Activated B cell treated with CpG ODN at 0.5 μM for 24 hours (primary cell): ENCODE data around the gene MT1H. TPM values are rescaled to one million over a fixed set of nuclear protein-coding genes. Genes with fewer than 3 reads are reported as not detected.
"Not testable (repeated sequence)": the region's sequence is repeated elsewhere in the genome, so short reads cannot be mapped to it uniquely, and the experiment has no call there.

ENCODE experiments used
- ATAC-seq: fragments of 200-7000 bp; cut with Tn5 transposase; one replicate; pipeline ENCODE4 v1.10.0; 2021; ENCODE audit warnings: low read depth, mild to moderate bottlenecking, moderate library complexity
- CTCF ChIA-PET: fragments of 350-600 bp; sonication (Branson Sonifier 250); formaldehyde crosslinking; loops from one replicate; lab custom pipeline; 2021; ENCODE audit warnings: antibody characterized with exemption; lab: Charles Lee
- POLR2A ChIA-PET: fragments of 350-600 bp; sonication (Branson Sonifier 250); formaldehyde crosslinking; loops from one replicate; lab custom pipeline; 2021; ENCODE audit warnings: antibody characterized with exemption; lab: Charles Lee
- DNase-seq: peaks from one replicate; pipeline ENCODE4 v3.0.0; 2022
- H3K27ac Mint-ChIP-seq: one replicate; pipeline ENCODE4 v1.8.0; 2020; ENCODE audit warnings: mixed read lengths
- H3K27me3 Mint-ChIP-seq: one replicate; pipeline ENCODE4 v1.8.0; 2021; ENCODE audit warnings: mixed read lengths
- H3K36me3 Mint-ChIP-seq: one replicate; pipeline ENCODE4 v1.8.0; 2021; ENCODE audit warnings: low read depth, mixed read lengths
- H3K4me1 Mint-ChIP-seq: one replicate; pipeline ENCODE4 v1.8.0; 2021; ENCODE audit warnings: mixed read lengths
- H3K4me3 Mint-ChIP-seq: one replicate; pipeline ENCODE4 v1.8.0; 2020; ENCODE audit warnings: mild to moderate bottlenecking, mixed read lengths
- H3K9me3 Mint-ChIP-seq: one replicate; pipeline ENCODE4 v1.8.0; 2020; ENCODE audit warnings: mixed read lengths
- CTCF ChIP-seq: fragments of 200-600 bp; IDR thresholded peaks from one replicate; pipeline ENCODE4 v1.8.0; 2022; ENCODE audit warnings: antibody characterized with exemption, mild to moderate bottlenecking
- intact Hi-C: fragments of 100-400 bp; cut with micrococcal nuclease; formaldehyde crosslinking; loops from one replicate; pipeline ENCODE4 v1.15.1; 2024
- total RNA-seq: library from RNA; stranded (reverse); gene quantifications from 2 replicates; pipeline ENCODE4 v1.2.3, GENCODE V29; 2022

MT1H gene
- total RNA-seq = 1.3 TPM in 1 of 2 replicates, not detected in the other

GRCh38 chr16:56669005-56669839, at the start of gene MT1H:
Gene MT1H, plus strand, starts transcription at chr16:56669814. Its CDS starts 71 bp downstream, at chr16:56669885.
- H3K9me3 Mint-ChIP-seq = no peaks in the 10 kb centered on the region
- no peak for ATAC-seq
- ChIA-PET POLR2A (no interaction called here), CTCF (interaction anchor here (0.9 kb wide), 1 partner anchor 33 kb away, joined by 3 read pairs; no protein-coding TSS in a partner anchor)
- DNase-seq = no peak
- H3K4me3 Mint-ChIP-seq = peak within 1 kb of the TSS; percentile 40
- intact Hi-C loops = no loop called here
- H3K27ac Mint-ChIP-seq = no peak within 1 kb of the TSS
- H3K4me1 Mint-ChIP-seq = peaks cover 2% of the 10 kb centered on the region
- no peaks in the 10 kb centered on the region for H3K36me3 Mint-ChIP-seq
- peaks cover 79% of the 10 kb centered on the region for H3K27me3 Mint-ChIP-seq
- no peak for TF ChIP-seq CTCF

GRCh38 chr16:56620339-56620897, 49.2 kb upstream of the MT1H start:
- DNase-seq (no peak), ATAC-seq (no peak)
- H3K36me3 Mint-ChIP-seq = no peaks in the 10 kb centered on the region
- no peak for TF ChIP-seq CTCF
- POLR2A ChIA-PET = no interaction called here
- CTCF ChIA-PET = no interaction called here
- peaks cover 45% of the 10 kb centered on the region for H3K27me3 Mint-ChIP-seq
- no peaks in the 10 kb centered on the region for H3K9me3 Mint-ChIP-seq
- intact Hi-C loops = no loop called here
- H3K27ac Mint-ChIP-seq = no peak overlapping the region
- H3K4me3 Mint-ChIP-seq = no peak overlapping the region
- H3K4me1 Mint-ChIP-seq = peaks cover 19% of the 10 kb centered on the region

DNA sequence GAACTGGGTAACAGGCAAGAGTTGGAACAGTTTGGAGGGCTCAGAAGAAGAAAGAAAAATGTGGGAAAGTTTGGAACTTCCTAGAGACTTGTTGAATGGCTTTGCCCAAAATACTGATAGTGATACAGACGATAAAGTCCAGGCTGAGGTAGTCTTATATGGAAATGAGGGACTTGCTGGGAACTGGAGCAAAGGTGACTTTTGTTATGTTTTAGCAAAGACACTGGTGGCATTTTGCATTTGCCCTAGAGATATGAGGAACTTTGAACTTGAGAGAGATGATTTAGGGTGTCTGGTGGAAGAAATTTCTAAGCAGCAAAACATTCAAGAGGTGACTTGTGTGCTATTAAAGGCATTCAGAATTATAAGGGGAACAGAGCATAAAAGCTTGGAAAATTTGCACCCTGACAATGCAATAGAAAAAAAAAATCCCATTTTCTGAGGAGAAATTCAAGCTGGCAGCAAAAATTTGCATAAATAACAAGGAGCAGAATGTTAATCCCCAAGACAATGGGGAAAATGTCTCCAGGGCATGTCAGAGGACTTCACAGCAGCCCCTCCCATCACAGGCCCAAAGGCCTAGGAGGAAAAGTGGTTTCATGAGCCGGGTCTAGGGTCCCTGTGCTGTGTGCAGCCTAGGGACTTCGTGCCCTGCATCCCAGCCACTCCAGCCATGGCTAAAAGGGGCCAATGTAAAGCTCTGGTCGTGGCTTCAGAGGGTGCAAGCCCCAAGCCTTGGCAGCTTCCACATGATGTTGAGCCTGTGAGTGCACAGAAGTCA, 47.8 kb upstream of the MT1H start:
- H3K4me3 Mint-ChIP-seq, H3K9me3 Mint-ChIP-seq, ATAC-seq, POLR2A ChIA-PET, H3K36me3 Mint-ChIP-seq, CTCF ChIA-PET, DNase-seq, intact Hi-C loops, H3K27ac Mint-ChIP-seq: not testable (repeated sequence)
- H3K27me3 Mint-ChIP-seq = peaks cover 50% of the 10 kb centered on the region
- peaks cover 21% of the 10 kb centered on the region for H3K4me1 Mint-ChIP-seq

DNA sequence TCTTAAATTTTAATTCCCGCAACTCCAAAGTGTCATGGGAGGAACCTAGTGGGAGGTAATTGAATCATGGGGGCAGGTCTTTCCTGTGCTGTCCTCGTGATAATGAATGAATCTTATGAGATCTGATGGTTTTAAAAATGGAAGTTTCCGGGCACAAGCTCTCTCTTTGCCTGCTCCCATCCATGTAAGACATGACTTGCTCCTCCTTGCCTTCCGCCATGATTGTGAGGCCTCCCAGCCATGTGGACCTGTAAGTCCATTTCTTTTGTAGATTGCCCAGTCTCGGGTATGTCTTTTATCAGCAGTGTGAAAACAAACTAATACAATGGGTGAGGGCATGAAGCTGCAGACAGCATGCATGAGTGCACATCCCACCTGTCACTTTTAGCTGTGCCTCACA, 46.4 kb upstream of the MT1H start:
- POLR2A ChIA-PET, H3K36me3 Mint-ChIP-seq, H3K27ac Mint-ChIP-seq, H3K9me3 Mint-ChIP-seq, intact Hi-C loops, DNase-seq, ATAC-seq, H3K4me3 Mint-ChIP-seq: not testable (repeated sequence)
- Mint-ChIP-seq H3K4me1 (peaks cover 14% of the 10 kb centered on the region), H3K27me3 (peaks cover 42% of the 10 kb centered on the region)
- CTCF ChIA-PET = interaction anchor here (0.9 kb wide), 1 partner anchor 77 kb away, joined by 3 read pairs; no protein-coding TSS in a partner anchor

DNA sequence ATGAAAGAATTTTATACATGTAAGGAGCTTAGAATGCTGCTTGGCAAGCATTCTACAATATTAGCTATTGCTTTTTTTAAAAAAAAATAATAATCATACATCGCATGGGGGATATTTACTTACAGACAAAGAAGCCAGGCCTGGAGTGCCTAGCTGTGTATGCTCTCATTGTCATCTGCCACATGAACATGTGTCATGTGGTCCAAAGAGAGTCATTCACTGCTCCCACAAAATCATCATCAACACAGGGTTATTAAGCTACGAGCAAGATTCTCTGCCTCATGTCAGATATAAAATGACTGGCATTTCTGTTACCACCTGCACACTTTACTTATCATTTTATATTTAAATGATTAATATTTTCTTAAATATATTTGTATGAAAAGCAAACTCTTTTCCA, 46.0 kb upstream of the MT1H start:
- Mint-ChIP-seq H3K9me3 (no peaks in the 10 kb centered on the region), H3K27ac (no peak overlapping the region), H3K27me3 (peaks cover 37% of the 10 kb centered on the region), H3K36me3 (no peaks in the 10 kb centered on the region), H3K4me3 (no peak overlapping the region), H3K4me1 (peaks cover 15% of the 10 kb centered on the region)
- CTCF ChIA-PET = interaction anchor here (0.6 to 0.9 kb wide), 2 partner anchors 20 to 77 kb away, joined by 3 read pairs; no protein-coding TSS in a partner anchor
- DNase-seq (no peak), ATAC-seq (no peak)
- no peak for TF ChIP-seq CTCF
- POLR2A ChIA-PET = no interaction called here
- intact Hi-C loops = no loop called here
